Colon (tissue), 2 donors: ENCODE data around the gene ADD3.

Experiments
- FAIRE-seq: peaks from 2 replicates; lab custom pipeline; 2012; peaks lifted over from hg19 to GRCh38; lab: Jason Lieb, UNC
- donor health status: control.
- donor health status: control.

Gene ADD3, protein sequence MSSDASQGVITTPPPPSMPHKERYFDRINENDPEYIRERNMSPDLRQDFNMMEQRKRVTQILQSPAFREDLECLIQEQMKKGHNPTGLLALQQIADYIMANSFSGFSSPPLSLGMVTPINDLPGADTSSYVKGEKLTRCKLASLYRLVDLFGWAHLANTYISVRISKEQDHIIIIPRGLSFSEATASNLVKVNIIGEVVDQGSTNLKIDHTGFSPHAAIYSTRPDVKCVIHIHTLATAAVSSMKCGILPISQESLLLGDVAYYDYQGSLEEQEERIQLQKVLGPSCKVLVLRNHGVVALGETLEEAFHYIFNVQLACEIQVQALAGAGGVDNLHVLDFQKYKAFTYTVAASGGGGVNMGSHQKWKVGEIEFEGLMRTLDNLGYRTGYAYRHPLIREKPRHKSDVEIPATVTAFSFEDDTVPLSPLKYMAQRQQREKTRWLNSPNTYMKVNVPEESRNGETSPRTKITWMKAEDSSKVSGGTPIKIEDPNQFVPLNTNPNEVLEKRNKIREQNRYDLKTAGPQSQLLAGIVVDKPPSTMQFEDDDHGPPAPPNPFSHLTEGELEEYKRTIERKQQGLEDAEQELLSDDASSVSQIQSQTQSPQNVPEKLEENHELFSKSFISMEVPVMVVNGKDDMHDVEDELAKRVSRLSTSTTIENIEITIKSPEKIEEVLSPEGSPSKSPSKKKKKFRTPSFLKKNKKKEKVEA

DNA sequence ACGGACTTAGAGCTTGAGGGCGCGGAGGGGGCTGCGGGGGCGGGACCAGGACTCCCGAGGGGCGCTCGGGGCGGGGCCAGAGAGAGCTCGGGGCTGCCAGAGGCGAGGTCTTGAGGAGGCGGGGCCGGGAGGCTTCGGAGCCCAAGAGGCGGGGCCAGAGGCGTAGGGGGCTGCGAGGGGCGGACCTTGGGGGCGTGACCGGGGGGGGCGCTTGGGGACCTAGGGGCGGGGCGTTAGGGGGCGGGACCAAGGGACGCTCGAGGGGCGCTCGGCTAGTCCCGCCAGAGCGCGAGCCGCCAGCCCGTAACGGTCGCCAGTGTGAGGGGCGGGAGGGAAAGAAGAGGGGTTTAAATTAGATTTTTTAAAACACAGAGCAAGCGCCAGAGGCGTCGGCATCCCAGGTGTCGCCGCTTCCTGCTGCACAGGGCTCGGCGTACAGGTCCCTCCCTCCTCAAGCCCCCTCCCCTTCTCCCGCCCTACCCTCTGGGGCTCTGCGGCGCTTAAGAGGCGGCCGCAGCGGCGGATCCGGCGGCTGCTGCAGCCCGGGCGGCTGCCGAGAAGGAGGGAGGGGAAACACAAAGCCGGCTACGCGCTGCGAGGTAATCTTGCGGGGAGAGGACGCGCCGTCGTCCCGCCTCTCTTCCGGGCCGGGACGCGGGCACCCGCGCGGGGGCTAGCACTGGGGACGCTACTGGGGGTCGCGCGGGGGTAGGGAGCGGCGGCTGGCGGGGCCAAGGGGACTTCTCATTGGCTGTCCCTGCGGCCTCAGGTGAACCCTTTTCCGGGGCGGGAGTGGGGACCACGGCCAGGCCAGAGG, at the start of gene ADD3:
Gene ADD3 (plus strand): TSS at position 284 of the 817 bp plus-strand sequence. CDS start 92,670 bp downstream, outside the sequence.
- FAIRE-seq: no peak

DNA sequence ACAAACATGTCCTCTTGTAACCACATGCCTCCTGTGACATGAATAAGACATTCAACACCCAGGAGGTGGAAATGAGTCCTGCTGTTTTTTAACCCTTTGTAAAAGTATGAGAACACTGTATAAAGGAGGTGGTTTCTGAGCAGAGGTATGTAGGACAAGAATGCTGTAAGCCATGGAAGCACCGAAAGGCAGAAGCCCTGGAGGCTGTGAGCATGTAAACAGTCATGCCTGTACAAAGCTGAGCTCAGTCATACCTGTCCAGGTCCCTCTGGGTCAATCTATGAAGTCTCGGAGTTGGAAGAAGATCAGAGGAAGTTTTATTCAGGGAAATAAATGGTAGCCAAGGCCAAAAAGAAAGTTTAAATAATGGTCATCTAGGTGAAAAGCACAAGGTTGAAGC, 49.7 kb upstream of the ADD3 start:
- no peak for FAIRE-seq

DNA sequence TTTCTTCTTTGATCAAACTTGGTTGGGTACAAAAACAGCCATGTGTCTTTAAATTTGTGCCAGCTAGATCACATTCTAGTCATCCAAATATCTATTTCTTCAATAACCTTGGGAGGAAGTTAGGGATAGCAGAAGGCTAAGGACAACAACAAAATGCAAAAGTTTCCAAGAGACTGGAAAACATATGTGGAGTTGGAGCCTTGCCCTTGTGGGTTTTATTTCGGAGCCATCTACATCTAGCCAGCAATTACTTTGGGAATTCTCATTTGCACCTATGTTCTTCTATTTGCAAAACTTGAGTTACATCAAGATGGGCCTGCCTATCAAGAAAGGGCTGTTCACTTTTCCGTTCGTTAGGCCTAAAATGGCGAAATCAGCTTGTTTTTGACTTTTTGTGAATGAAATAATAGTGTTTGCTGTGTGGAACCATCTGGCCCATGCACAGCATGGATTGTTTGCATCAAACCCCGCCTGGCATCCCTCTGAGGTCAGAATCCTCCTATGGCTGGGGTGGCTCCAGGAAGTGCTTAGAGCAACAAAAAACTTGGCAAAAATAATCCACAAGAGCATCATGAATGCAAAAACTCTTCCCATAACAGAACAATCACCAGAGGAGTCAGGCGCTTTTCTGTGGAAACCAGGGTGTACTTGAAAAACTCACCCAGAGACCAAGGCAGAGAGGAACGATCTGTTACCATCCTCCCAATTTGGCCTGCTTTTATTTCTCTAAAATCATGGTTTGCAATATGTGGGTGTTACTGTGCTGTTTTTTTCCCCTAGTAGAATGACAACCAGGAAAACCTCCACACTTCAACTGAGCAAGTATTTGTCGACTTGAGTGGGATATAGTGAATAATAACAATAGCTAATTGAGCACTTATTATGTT, 48.3 kb upstream of the ADD3 start:
- FAIRE-seq: no peak

DNA sequence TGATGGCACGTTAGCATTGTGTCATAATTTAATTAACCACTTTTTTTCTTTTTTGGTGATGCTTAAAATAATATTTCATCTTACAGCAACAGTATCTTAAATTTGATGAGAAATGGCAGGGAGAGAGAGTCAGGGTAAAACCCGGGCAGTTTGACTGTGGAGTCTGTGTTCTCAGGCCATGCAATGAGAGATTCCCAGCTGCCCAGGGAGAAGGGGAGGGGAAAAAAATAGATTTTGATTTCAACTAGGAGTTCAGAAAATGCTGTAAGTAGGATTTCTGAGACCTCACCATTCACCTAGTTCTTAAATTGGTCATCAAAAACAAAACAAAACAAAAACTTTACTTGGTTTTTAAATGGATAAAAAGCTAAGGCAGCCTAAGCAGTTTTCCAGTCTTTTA, 47.1 kb upstream of the ADD3 start:
- FAIRE-seq: no peak

- no peak for FAIRE-seq
Observed at GRCh38 chr10:109961174-109962001, 46.4 kb upstream of the ADD3 start.

DNA sequence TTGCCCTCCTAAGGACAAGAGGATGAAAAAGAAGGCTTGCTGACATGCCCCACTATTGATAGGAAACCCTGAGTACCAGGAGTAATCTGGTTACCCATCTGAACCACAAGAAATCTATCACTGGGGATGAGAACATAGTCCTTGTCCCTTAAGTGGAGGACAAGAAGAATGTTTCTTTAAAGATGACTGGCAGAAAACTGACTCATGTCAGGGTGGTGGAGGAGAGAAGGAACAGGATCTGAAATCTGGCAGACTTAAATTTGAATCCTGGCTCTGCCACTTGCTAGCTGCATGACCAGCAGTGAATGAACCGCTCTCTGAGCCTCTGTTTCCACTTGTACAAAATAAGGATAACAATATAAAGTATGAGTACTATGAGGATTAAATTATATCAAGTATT, 45.5 kb upstream of the ADD3 start:
- no peak for FAIRE-seq

DNA sequence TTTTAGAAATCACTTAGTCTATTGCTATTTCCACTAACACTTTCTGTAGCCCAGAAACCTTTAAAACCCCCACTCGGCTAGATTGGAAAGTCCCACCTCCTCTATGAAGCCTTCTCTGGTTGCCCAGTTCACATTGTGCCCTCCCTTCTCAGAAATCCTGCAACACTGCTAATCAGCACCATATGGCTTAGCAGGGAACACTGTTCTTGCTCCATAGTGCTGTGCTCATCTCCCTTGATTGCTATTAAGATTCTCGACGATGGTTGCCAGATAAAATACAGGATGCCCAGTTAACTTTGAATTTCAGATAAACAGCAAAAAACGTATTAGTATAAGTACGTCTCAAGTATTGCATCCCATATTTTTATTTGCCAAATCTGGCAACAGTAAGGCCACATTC, 44.3 kb upstream of the ADD3 start:
- no peak for FAIRE-seq

GRCh38 chr10:109964318-109964717, 43.5 kb upstream of the ADD3 start:
- no peak for FAIRE-seq

GRCh38 chr10:109966961-109967738, 40.6 kb upstream of the ADD3 start:
- FAIRE-seq: no peak

DNA sequence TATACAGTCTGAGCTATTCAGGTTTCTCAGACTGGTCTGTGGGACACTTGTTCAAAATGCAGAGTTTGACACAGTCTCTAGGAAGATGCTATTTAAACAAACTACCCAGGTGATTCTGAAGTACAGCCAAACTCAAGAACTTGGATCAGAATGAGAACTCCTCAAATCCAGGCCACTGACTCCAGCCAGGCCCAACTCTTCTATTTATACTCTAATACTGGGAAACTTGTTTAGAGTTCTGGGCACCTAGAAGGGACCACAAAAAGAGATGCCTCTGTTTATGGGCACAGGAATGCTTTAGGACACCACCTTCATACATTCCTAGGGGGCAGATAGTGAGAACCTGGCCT, 40.1 kb upstream of the ADD3 start:
- no peak for FAIRE-seq

DNA sequence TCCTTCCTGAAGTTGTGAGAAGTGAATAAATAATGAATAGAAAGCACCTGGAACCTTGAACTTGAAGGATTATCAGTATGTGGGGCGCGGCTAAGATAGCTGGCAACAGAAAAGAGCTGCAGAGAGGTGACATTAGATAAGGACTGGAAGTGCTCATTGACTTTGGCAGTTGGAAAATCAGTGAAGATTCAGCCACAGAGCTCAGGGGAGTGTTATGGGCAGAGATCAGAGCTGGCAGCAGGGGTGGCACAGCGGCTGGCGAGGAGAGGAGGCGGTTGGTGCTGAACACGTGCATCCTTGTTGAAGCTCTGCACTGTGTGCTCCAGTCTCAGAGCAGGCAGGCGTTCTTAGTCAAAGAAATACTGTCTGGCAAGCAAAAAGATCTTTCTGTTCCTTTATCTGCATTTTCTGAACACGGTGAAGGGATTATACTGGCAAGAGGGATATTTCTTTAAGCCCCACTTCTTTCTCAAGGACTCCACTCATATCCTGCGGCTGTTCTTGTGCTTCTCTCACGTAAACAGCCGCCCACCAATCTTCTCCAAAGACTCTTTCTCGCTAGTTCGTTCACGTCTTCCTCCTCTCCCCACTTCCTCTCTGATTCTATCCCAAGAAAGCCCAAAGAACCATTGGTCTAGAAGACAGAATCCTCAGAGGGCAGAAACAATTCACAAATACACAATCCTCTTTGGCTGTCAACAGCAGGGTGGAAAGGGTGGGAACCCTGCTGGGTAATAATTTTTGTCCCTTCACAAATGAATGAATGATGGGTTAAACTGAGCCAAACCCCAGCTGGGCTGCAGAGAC, 38.6 kb upstream of the ADD3 start:
- FAIRE-seq: no peak

- no peak for FAIRE-seq
Observed at GRCh38 chr10:109969760-109970346, 37.9 kb upstream of the ADD3 start.

DNA sequence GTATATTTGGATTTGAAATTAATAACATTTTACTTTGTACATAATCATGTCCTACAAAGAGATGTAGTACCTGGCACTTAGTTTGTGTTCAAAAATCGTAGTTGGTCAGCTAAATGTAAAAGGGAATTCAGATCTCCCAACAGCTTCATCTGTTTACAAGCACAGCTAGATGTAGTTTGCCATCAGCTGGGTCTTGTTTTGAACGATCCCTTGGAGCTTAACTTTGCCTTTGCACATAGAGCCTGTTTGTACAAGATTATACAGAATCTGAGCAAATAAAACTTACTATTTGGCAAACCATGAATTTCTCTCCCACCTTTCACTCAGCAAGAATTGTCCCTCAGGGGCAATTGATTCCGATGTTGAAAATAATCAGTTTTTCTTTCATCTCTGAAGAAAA, 36.1 kb upstream of the ADD3 start:
- FAIRE-seq: no peak

DNA sequence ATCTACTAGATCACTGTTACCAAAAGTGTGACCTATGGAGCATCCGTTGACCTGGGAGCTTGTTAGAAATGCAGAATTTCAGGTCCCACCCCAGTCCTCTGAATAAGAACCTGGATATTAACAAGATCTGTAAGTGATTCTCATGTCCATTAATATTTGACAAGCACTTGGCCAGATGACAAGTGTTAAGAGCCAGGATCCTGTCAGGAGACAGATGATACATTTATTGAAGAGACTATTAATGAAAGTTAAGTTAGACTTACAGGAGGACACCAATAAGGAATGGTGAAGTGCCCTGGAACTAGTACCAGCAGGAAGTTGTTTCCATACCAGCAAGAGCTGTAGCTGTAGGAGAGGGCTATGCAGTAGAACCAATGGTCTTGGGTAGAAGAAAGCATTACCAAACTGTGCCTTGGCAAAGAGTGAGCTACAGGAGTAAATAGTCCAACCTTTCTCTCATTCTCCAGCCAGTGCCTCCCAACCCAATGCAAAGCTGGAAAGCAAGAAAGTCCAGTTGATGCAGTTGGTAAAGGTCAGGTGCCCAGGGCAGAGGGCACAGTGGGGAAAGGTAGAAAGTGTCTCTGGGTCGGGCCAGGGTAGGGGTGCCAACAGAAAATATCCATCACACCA, 35.3 kb upstream of the ADD3 start:
- FAIRE-seq: no peak

GRCh38 chr10:109973326-109973829, 34.4 kb upstream of the ADD3 start:
- no peak for FAIRE-seq

DNA sequence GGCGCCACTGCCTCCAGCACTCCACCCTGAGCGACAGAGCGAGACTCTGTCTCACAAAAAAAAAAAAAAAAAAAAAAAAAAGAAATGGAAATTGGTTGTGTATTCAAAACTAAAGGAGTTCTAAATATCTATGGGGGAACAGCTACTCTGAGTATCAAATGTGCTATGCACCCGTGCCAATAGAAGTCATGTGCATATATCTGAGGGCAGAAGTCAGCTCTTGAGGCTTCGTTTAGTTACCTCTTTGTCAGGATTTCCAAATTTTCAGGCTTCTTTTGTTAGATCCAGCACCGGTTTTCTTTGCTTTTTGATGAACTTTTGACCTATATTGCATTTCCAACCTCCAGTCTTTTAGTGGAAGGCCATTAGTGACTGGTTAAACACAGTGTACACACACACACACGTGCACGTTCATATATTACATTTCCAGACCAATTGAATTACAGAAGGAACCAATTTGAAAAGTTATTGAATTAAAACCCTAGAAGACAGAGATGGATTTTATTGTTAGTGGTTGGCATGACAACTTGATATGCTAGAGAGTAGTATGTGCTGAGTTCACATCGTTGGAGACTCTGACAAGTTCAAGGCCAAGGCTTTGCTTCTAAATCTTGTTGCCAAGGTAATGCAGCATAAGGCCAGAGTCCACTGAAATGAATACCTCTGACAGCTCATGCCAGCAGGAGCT, 33.1 kb upstream of the ADD3 start:
- peak; percentile 18 for FAIRE-seq
